Measurements from ENCODE around the gene VPS26C.

- TF ChIP-seq CTCF (IDR thresholded peaks at IDR 0.05): no peak
- TF ChIP-seq E2F5 (CRISPR knock-in tag; IDR thresholded peaks at IDR 0.05): no peak
- no peak for TF ChIP-seq JUN (CRISPR knock-in tag; IDR thresholded peaks at IDR 0.05)
- TF ChIP-seq SMAD4 (CRISPR knock-in tag; IDR thresholded peaks at IDR 0.05): no peak
- no peak for TF ChIP-seq STAT6 (CRISPR knock-in tag; conservative IDR thresholded peaks at IDR 0.05; ENCODE audit: low read depth)
- TF ChIP-seq MAX (CRISPR knock-in tag; IDR thresholded peaks at IDR 0.05): no peak
- TF ChIP-seq ATF2 (CRISPR knock-in tag; IDR thresholded peaks at IDR 0.05; ENCODE audit: borderline replicate concordance, low read depth): no peak
- no peak for TF ChIP-seq ZSCAN18 (CRISPR knock-in tag; IDR thresholded peaks at IDR 0.05)
- TF ChIP-seq USF1 (CRISPR knock-in tag; IDR thresholded peaks at IDR 0.05): no peak
- TF ChIP-seq CREB1 (CRISPR knock-in tag; IDR thresholded peaks at IDR 0.05): no peak
- TF ChIP-seq ZNF512 (CRISPR knock-in tag; IDR thresholded peaks at IDR 0.05; ENCODE audit: borderline replicate concordance): no peak
- TF ChIP-seq NR3C1 (CRISPR knock-in tag; conservative IDR thresholded peaks at IDR 0.05; ENCODE audit: low read depth): no peak
- TF ChIP-seq FOXP1 (CRISPR knock-in tag; IDR thresholded peaks at IDR 0.05; ENCODE audit: borderline replicate concordance): no peak
These were observed 46.6 kb downstream of the VPS26C start for GRCh38 chr21:37220433-37220980.
